Astrocyte of the spinal cord (primary cell): Measurements from ENCODE around the gene SAMHD1.

Source experiments
- DNase-seq: peaks from one replicate; pipeline ENCODE4 v3.0.0; 2011; ENCODE audit warnings: low read depth, low spot score
- H3K4me3 ChIP-seq: 2 replicates; pipeline ENCODE4 v1.5.1; 2011; ENCODE audit warnings: low read depth, mild to moderate bottlenecking, low read length, moderate library complexity
- CTCF ChIP-seq: IDR thresholded peaks from 2 replicates; pipeline ENCODE4 v1.5.1; 2012; ENCODE audit warnings: low read depth, mild to moderate bottlenecking, low read length, inconsistent platforms
- in situ Hi-C: cut with HindIII; loops from 2 replicates; pipeline ENCODE4 v1.10.0; 2017; ENCODE audit warnings: low sequenced_read_pairs

Gene SAMHD1

GRCh38 chr20:36883977-36884535 lies 67.5 kb downstream of the SAMHD1 start:
- H3K4me3 ChIP-seq: no peak overlapping the region
- no peak for DNase-seq
- in situ Hi-C loops: no loop called here
- no peak for TF ChIP-seq CTCF

DNA sequence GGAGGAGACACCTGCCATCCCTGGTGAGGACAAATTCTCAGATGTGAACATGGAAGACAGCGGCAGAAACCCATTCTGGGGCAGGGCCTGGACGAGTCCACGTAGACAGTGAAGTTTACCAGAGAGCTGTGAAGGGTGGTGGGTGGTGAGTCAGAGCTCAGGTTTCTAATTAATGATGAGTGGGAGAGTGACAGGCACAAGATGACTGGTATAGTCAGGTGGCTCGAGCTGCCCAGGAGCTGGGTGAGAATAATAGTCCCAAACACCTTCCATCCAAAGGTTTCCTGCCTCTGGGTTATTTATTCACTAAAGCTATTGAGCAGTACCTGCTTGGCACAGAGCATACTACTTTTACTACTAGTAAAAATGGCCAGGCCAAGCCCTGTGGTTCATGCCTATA lies 69.6 kb downstream of the SAMHD1 start:
- in situ Hi-C loops: no loop called here
- no peak for TF ChIP-seq CTCF
- no peak for DNase-seq
- no peak overlapping the region for H3K4me3 ChIP-seq

GRCh38 chr20:36881331-36881730 lies 70.2 kb downstream of the SAMHD1 start:
- DNase-seq: no peak
- no peak for TF ChIP-seq CTCF
- no peak overlapping the region for H3K4me3 ChIP-seq
- in situ Hi-C loops: no loop called here

- DNase-seq: no peak
- H3K4me3 ChIP-seq: no peak overlapping the region
These were observed 70.7 kb downstream of the SAMHD1 start for GRCh38 chr20:36880741-36881250.

DNA sequence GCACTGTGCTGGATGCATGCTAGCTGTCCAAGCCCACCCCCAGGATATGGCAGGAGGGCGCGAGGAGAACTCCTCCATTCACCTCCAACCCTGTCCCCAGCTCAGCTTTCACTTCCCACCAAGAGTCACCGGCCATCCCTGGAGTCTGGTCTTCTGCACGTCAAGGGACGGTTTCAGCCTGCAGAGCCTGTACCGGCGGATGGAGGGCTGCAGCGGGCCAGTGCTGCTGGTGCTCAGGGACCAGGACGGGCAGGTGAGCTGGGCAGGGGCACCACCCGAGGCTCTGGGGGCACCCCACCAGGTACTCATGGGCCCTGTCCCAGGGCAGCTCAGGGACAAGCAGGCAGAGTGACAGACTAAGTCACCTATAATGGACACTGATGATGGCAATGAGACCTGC lies 72.6 kb downstream of the SAMHD1 start:
- DNase-seq: no peak
- TF ChIP-seq CTCF: no peak
- in situ Hi-C loops: no loop called here
- no peak overlapping the region for H3K4me3 ChIP-seq

More at GRCh38 chr20:36880741-36881250, 70.7 kb downstream of the SAMHD1 start:
- in situ Hi-C loops: no loop called here
- TF ChIP-seq CTCF: no peak

DNA sequence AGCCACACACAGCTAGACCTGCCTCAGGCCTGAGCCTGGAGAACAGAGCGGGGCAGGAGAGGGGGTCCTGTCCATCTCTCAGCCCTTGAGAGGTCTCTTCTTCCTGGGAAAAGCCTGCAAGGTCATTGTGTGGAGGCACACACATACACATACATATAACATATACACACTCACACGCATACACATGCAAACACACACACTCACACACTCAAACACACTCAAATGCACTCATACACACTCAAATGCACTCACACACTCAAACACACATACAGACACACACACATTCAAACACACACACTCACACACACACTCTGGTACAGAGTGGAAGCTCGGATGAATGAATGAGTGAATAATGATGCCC lies 75.1 kb downstream of the SAMHD1 start:
- DNase-seq: no peak
- H3K4me3 ChIP-seq: no peak overlapping the region
- in situ Hi-C loops: no loop called here
- no peak for TF ChIP-seq CTCF
